ENCODE results near the gene NUMA1. TPM values are rescaled to one million over a fixed set of nuclear protein-coding genes. Genes with fewer than 3 reads are reported as not detected.
A peak's percentile ranks its signal among the peaks of the same experiment; 100 is the strongest.

The NUMA1 gene
- total and polyA plus RNA-seq, 9 of the 15 experiments (the other 6 are each of a cell fraction or from before 2014, with no cell fraction given) = 4.1 to 104 (median 51.2) TPM

DNA sequence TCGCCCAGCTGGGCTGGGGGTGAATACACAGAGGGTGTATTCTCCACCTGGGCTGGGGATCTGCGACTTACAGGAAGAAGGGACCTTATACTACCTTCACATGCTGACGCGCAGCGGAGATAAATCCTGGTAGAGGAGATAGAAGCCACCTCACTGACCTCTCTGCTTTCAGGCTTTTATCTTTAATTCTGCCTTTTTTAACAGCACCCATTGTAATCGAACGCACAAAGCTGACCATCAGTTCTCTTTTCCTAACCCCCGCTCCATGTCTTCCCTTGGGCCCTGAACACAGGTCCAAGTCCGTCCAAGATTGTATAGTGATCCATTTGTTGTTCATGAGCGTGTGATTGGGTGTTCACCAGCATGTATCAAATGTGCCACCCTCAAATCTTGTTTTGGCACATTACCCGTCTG lies 23.4 kb upstream of the NUMA1 start (continued):
- TF ChIP-seq HDAC8 (tag; IDR thresholded peaks at IDR 0.05) = peak; percentile 65; the same call in 1 of the 2 replicates
- peak; percentile 50; the same call in 1 of the 2 replicates for TF ChIP-seq ZNF766 (CRISPR knock-in tag; conservative IDR thresholded peaks at IDR 0.05)
- 0 out of 2 replicates have a peak, but pooled peaks have one; percentile 4 for TF ChIP-seq GTF2F1 (IDR thresholded peaks at IDR 0.05; ENCODE audit: low read depth, low read length)
- no peak for TF ChIP-seq MBD2 (IDR thresholded peaks at IDR 0.05; ENCODE audit: borderline replicate concordance, low read depth)
- TF ChIP-seq BACH1 (tag; IDR thresholded peaks at IDR 0.05) = peak; percentile 63; the same call in 1 of the 2 replicates
- TF ChIP-seq, protein P1, sequence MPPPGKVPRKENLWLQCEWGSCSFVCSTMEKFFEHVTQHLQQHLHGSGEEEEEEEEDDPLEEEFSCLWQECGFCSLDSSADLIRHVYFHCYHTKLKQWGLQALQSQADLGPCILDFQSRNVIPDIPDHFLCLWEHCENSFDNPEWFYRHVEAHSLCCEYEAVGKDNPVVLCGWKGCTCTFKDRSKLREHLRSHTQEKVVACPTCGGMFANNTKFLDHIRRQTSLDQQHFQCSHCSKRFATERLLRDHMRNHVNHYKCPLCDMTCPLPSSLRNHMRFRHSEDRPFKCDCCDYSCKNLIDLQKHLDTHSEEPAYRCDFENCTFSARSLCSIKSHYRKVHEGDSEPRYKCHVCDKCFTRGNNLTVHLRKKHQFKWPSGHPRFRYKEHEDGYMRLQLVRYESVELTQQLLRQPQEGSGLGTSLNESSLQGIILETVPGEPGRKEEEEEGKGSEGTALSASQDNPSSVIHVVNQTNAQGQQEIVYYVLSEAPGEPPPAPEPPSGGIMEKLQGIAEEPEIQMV (tag; conservative IDR thresholded peaks at IDR 0.05; ENCODE audit: low read depth) = 0 out of 2 replicates have a peak, but pooled peaks have one; percentile 32
- TF ChIP-seq PTBP1 (IDR thresholded peaks at IDR 0.05; ENCODE audit: low read depth, low read length) = 0 out of 2 replicates have a peak, but pooled peaks have one; percentile 35
- TF ChIP-seq, protein P2, sequence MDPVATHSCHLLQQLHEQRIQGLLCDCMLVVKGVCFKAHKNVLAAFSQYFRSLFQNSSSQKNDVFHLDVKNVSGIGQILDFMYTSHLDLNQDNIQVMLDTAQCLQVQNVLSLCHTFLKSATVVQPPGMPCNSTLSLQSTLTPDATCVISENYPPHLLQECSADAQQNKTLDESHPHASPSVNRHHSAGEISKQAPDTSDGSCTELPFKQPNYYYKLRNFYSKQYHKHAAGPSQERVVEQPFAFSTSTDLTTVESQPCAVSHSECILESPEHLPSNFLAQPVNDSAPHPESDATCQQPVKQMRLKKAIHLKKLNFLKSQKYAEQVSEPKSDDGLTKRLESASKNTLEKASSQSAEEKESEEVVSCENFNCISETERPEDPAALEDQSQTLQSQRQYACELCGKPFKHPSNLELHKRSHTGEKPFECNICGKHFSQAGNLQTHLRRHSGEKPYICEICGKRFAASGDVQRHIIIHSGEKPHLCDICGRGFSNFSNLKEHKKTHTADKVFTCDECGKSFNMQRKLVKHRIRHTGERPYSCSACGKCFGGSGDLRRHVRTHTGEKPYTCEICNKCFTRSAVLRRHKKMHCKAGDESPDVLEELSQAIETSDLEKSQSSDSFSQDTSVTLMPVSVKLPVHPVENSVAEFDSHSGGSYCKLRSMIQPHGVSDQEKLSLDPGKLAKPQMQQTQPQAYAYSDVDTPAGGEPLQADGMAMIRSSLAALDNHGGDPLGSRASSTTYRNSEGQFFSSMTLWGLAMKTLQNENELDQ (CRISPR knock-in tag; IDR thresholded peaks at IDR 0.05; ENCODE audit: borderline replicate concordance) = no peak
- TF ChIP-seq FOXP1 (CRISPR knock-in tag; IDR thresholded peaks at IDR 0.05) = 0 out of 2 replicates have a peak, but pooled peaks have one; percentile 6
- TF ChIP-seq, protein P3, sequence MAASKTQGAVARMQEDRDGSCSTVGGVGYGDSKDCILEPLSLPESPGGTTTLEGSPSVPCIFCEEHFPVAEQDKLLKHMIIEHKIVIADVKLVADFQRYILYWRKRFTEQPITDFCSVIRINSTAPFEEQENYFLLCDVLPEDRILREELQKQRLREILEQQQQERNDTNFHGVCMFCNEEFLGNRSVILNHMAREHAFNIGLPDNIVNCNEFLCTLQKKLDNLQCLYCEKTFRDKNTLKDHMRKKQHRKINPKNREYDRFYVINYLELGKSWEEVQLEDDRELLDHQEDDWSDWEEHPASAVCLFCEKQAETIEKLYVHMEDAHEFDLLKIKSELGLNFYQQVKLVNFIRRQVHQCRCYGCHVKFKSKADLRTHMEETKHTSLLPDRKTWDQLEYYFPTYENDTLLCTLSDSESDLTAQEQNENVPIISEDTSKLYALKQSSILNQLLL (CRISPR knock-in tag; IDR thresholded peaks at IDR 0.05; ENCODE audit: borderline replicate concordance) = no peak
- TF ChIP-seq ATF1 (CRISPR knock-in tag; IDR thresholded peaks at IDR 0.05) = no peak
- TF ChIP-seq ATF1 (tag; IDR thresholded peaks at IDR 0.05) = peak; percentile 38
- no peak for TF ChIP-seq ZKSCAN3 (CRISPR knock-in tag; IDR thresholded peaks at IDR 0.05)
- TF ChIP-seq NFIC (IDR thresholded peaks at IDR 0.05) = no peak
- TF ChIP-seq ZNF282 (CRISPR knock-in tag; IDR thresholded peaks at IDR 0.05) = no peak
- no peak for TF ChIP-seq ZNF75A (CRISPR knock-in tag; IDR thresholded peaks at IDR 0.05)
- TF ChIP-seq BRD9 (IDR thresholded peaks at IDR 0.05; ENCODE audit: low read depth, partially characterized antibody) = peak; percentile 61
- TF ChIP-seq, protein P4, sequence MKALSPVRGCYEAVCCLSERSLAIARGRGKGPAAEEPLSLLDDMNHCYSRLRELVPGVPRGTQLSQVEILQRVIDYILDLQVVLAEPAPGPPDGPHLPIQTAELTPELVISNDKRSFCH (CRISPR knock-in tag; IDR thresholded peaks at IDR 0.05) = no peak
- TF ChIP-seq, protein P4 (tag; IDR thresholded peaks at IDR 0.05) = 0 out of 2 replicates have a peak, but pooled peaks have one; percentile 13
- no peak for TF ChIP-seq ZC3H4 (CRISPR knock-in tag; IDR thresholded peaks at IDR 0.05; ENCODE audit: borderline replicate concordance)
- TF ChIP-seq ZNF644 (tag; IDR thresholded peaks at IDR 0.05; ENCODE audit: low read depth) = 0 out of 2 replicates have a peak, but pooled peaks have one; percentile 14
- 0 out of 2 replicates have a peak, but pooled peaks have one; percentile 2 for TF ChIP-seq DMBX1 (CRISPR knock-in tag; IDR thresholded peaks at IDR 0.05; ENCODE audit: borderline replicate concordance)
- no peak for TF ChIP-seq NCOR1 (IDR thresholded peaks at IDR 0.05)
- no peak for TF ChIP-seq NR4A1 (CRISPR knock-in tag; IDR thresholded peaks at IDR 0.05)
- TF ChIP-seq NR4A1 (tag; IDR thresholded peaks at IDR 0.05) = 0 out of 2 replicates have a peak, but pooled peaks have one; percentile 14
- no peak for TF ChIP-seq KLF6 (CRISPR knock-in tag; IDR thresholded peaks at IDR 0.05; ENCODE audit: borderline replicate concordance)

All from K562 (cell line).